Stomach (tissue), 9 donors: ENCODE data around the gene ACOT9. TPM values are rescaled to one million over a fixed set of nuclear protein-coding genes. Genes with fewer than 3 reads are reported as not detected.
A peak's percentile ranks its signal among the peaks of the same experiment; 100 is the strongest.

Source experiments
- DNase-seq, 2 donors: peaks; one replicate each; pipeline versions ENCODE4 v3.0.0 to v3.0.0-alpha.2; 2013 to 2019
- H3K27ac ChIP-seq, 5 donors: fragments of 200-600 bp in 4 of 5; sonication (generic) in 4 of 5; one replicate each; pipeline ENCODE4 v1.5.1; 2013 to 2019; ENCODE audit warnings: mild to moderate bottlenecking in 1 of 5, moderate library complexity in 1 of 5
- H3K27me3 ChIP-seq, 3 donors: fragments of 200-600 bp; sonication (generic); one replicate each; pipeline ENCODE4 v1.5.1; 2017 to 2019; ENCODE audit warnings: mixed run types in 1 of 3
- H3K36me3 ChIP-seq, 4 donors: fragments of 200-600 bp; sonication (generic); 1 replicate in 3 of 4; 2 replicates in 1 of 4; pipeline ENCODE4 v1.5.1; 2016 to 2019
- H3K4me1 ChIP-seq, 4 donors: fragments of 200-600 bp; sonication (generic); one replicate each; pipeline ENCODE4 v1.5.1; 2016 to 2019
- H3K4me3 ChIP-seq, 4 donors: fragments of 200-600 bp; sonication (generic) in 3 of 4; one replicate each; pipeline ENCODE4 v1.5.1; 2016 to 2019; ENCODE audit warnings: mild to moderate bottlenecking in 1 of 4
- H3K9me3 ChIP-seq, 4 donors: fragments of 200-600 bp; sonication (generic); one replicate each; pipeline ENCODE4 v1.5.1; 2016 to 2019
- CTCF ChIP-seq, 7 experiments: fragments of 450-650 bp in 4 of 7; fragments of 200-600 bp in 3 of 7; sonication (generic) in 3 of 7; IDR thresholded peaks; one replicate each; pipeline ENCODE4 v1.5.1; 2016 to 2019; ENCODE audit warnings: antibody characterized with exemption in 7 of 7, control low read depth in 2 of 7, mild to moderate bottlenecking in 1 of 7
- EP300 ChIP-seq: sonication (generic); formaldehyde crosslinking; IDR thresholded peaks from one replicate; pipeline ENCODE4 v1.6.1; 2017; ENCODE audit warnings: antibody characterized with exemption
- POLR2A ChIP-seq, 4 donors: fragments of 450-650 bp; IDR thresholded peaks; one replicate each; pipeline ENCODE4 v1.6.1; 2016; ENCODE audit warnings: antibody characterized with exemption in 4 of 4, control low read depth in 2 of 4, mild to moderate bottlenecking in 1 of 4, moderate library complexity in 1 of 4
- POLR2AphosphoS5 ChIP-seq, 3 donors: sonication (generic); formaldehyde crosslinking; IDR thresholded peaks; one replicate each; pipeline ENCODE4 v1.6.1; 2016; ENCODE audit warnings: antibody characterized with exemption in 3 of 3
- WGBS, 5 donors: extraction: QIAGEN DNeasy Blood & Tissue Kit in 3 of 5; methylation state at CpG; one replicate each; pipeline versions ENCODE4 v1.1.5 to v1.1.7; 2013 to 2018; 5-methylcytosine and 5-hydroxymethylcytosine counted together
- intact Hi-C: fragments of 100-400 bp; cut with DNase I; formaldehyde crosslinking; loops from one replicate; pipeline ENCODE4 v1.15.1; 2023; ENCODE audit warnings: low total_unique reads
- polyA plus RNA-seq, 3 donors: library from polyadenylated mRNA; stranded (reverse); fragments of 200-250 nt; gene quantifications; one replicate each; pipeline ENCODE4 v1.2.3, GENCODE V29; 2013
- total RNA-seq, 5 donors: library from RNA; depleted of rRNA; stranded (reverse); fragments of >200 nt; gene quantifications; one replicate each; pipeline versions ENCODE4 v1.1.0 to v1.2.3, GENCODE V29; 2014 to 2016
- donor health status: healthy with polysubstance abuse.
- donor health status: Bipolar disorder and iron deficiency.
- donor health status: healthy.

The ACOT9 gene
- total and polyA plus RNA-seq, 8 donors, result 5.4 to 62.6 (median 23.2) TPM

DNA sequence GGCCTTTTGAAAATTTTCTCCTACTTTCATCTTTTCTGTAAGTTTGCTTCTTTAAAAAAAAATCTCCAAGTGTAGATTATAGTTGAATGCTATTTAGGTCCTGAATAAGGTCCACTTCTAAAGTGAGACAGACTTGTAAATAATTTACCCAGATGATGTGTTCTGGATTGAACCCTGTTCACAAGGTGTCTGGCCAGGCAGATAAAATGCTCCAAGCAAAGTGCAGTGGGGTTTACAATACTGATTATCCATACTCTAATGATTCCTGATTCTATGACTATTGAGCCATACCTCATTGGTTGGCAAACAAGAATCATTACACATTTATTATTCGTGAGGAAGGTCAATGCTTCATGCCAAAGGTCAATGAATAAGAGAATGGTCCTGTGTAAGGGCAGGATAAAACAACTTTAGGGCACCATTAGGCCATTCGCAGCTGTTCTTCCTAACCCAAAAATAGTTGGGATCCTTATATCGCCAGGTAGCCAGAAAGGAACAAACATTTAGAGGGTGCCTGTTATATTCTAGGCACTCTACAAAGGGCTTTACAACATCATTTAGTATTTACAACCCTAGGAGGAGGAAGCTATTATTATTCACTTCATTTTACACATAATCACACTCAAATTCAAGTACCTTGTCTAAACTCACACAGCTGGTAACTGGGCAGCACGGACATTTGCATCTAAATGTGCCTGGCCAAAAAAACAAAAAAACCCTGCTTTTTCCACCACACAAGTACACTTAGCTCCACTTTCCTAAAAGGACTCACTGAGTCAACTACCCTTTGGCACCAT lies 21.3 kb upstream of the ACOT9 start:
- H3K4me1 ChIP-seq, result no peaks in the 10 kb centered on the region
- 58 to 82% (median 71%) methylated on average over 4 of the region's 4 CpGs for WGBS, 5 donors

GRCh38 chrX:23759821-23760220 lies 16.7 kb upstream of the ACOT9 start:
- no peak overlapping the region for H3K4me3 ChIP-seq
- WGBS, 5 donors, result 68 to 85% (median 75%) methylated on average over 2 of the region's 2 CpGs
- intact Hi-C loops, result no loop called here
- DNase-seq, result no peak
- no peaks in the 10 kb centered on the region for H3K27me3 ChIP-seq
- H3K9me3 ChIP-seq, result peaks cover 0 to 5% (median 0%) of the 10 kb centered on the region in 4 donors
- TF ChIP-seq CTCF (IDR thresholded peaks at IDR 0.05) (no peak), EP300 (no peak), POLR2A (IDR thresholded peaks at IDR 0.05) (no peak), POLR2AphosphoS5 (IDR thresholded peaks at IDR 0.05) (no peak)
- H3K4me1 ChIP-seq, result no peaks in the 10 kb centered on the region
- no peak overlapping the region for H3K27ac ChIP-seq
- no peaks in the 10 kb centered on the region for H3K36me3 ChIP-seq

More for the DNA sequence above, 21.3 kb upstream of the ACOT9 start:
- H3K27me3 ChIP-seq, result no peaks in the 10 kb centered on the region
- H3K36me3 ChIP-seq, result no peaks in the 10 kb centered on the region
- H3K27ac ChIP-seq, result no peak overlapping the region
- H3K9me3 ChIP-seq, result peaks cover 0 to 5% (median 2%) of the 10 kb centered on the region in 4 donors
- no peak for DNase-seq
- H3K4me3 ChIP-seq, result no peak overlapping the region
- intact Hi-C loops, result no loop called here
- no peak for TF ChIP-seq CTCF (IDR thresholded peaks at IDR 0.05)
- TF ChIP-seq EP300, result no peak
- TF ChIP-seq POLR2AphosphoS5 (IDR thresholded peaks at IDR 0.05), result no peak
- TF ChIP-seq POLR2A (IDR thresholded peaks at IDR 0.05), result no peak

GRCh38 chrX:23756165-23756564 lies 13.1 kb upstream of the ACOT9 start:
- H3K27me3 ChIP-seq, result no peaks in the 10 kb centered on the region
- 0 to 5% (median 1%) methylated on average over 4 of the region's 4 CpGs for WGBS, 5 donors
- TF ChIP-seq CTCF (IDR thresholded peaks at IDR 0.05) (peak in 4 of 7 experiments; percentile 19 to 52 (median 42)), POLR2AphosphoS5 (IDR thresholded peaks at IDR 0.05) (no peak), POLR2A (IDR thresholded peaks at IDR 0.05) (no peak), EP300 (no peak)

GRCh38 chrX:23754664-23755063 lies 11.6 kb upstream of the ACOT9 start:
- no peaks in the 10 kb centered on the region for H3K27me3 ChIP-seq
- H3K4me1 ChIP-seq, result no peaks in the 10 kb centered on the region
- TF ChIP-seq CTCF (IDR thresholded peaks at IDR 0.05), result no peak
- no peak for TF ChIP-seq EP300
- TF ChIP-seq POLR2A (IDR thresholded peaks at IDR 0.05), result no peak
- no peak for TF ChIP-seq POLR2AphosphoS5 (IDR thresholded peaks at IDR 0.05)
- H3K9me3 ChIP-seq, result no peaks in the 10 kb centered on the region
- 32 to 67% (median 56%) methylated on average over 1 of the region's 1 CpG for whole genome bisulfite sequencing, 5 donors
- no peak overlapping the region for H3K27ac ChIP-seq
- H3K4me3 ChIP-seq, result no peak overlapping the region
- intact Hi-C loops, result no loop called here
- H3K36me3 ChIP-seq, result no peaks in the 10 kb centered on the region
- no peak for DNase-seq

More at GRCh38 chrX:23756165-23756564, 13.1 kb upstream of the ACOT9 start:
- Histone ChIP-seq H3K4me3 (no peak overlapping the region), H3K9me3 (no peaks in the 10 kb centered on the region), H3K27ac (no peak overlapping the region), H3K36me3 (no peaks in the 10 kb centered on the region), H3K4me1 (no peaks in the 10 kb centered on the region)
- DNase-seq, result peak; percentile 63 to 76
- intact Hi-C loops, result no loop called here
